K562 (cell line): ENCODE results near the gene GCDH. TPM values are rescaled to one million over a fixed set of nuclear protein-coding genes. Genes with fewer than 3 reads are reported as not detected.

Experiments
- CXXC5 ChIP-seq: fragments of 250-450 bp; sonication (Bioruptor Pico); IDR thresholded peaks from 2 replicates; pipeline ENCODE4 v1.8.0; 2022; ENCODE audit warnings: inconsistent platforms, mild to moderate bottlenecking, moderate library complexity
- DNMT1 ChIP-seq: fragments of 450-650 bp; IDR thresholded peaks from 2 replicates; pipeline ENCODE4 v1.6.1; 2016; ENCODE audit warnings: antibody characterized with exemption, mild to moderate bottlenecking
- FOXK2 ChIP-seq, 2 experiments: fragments of 450-650 bp; IDR thresholded peaks in 1 of 2; conservative IDR thresholded peaks in 1 of 2; 2 replicates each; pipeline ENCODE4 v1.6.1; 2016; ENCODE audit warnings: low read depth in 2 of 2, mild to moderate bottlenecking in 1 of 2
- FOXP4 ChIP-seq: sonication (generic); formaldehyde crosslinking; IDR thresholded peaks from 2 replicates; pipeline ENCODE4 v1.8.0; 2022; ENCODE audit warnings: mild to moderate bottlenecking, missing genetic modification reagents, borderline replicate concordance
- NCOR1 ChIP-seq: fragments of 450-650 bp; IDR thresholded peaks from 2 replicates; pipeline ENCODE4 v1.6.1; 2016; ENCODE audit warnings: mild to moderate bottlenecking, moderate library complexity
- NFRKB ChIP-seq: fragments of 450-650 bp; IDR thresholded peaks from 2 replicates; pipeline ENCODE4 v1.6.1; 2016; ENCODE audit warnings: low read depth
- NFXL1 ChIP-seq: fragments of 450-650 bp; formaldehyde crosslinking; IDR thresholded peaks from 2 replicates; pipeline ENCODE4 v1.4.0; 2021; ENCODE audit warnings: mild to moderate bottlenecking
- RB1 ChIP-seq: fragments of 450-650 bp; IDR thresholded peaks from 2 replicates; pipeline ENCODE4 v1.6.1; 2017; ENCODE audit warnings: low read depth, mild to moderate bottlenecking
- RBM17 ChIP-seq: fragments of 200-400 bp; formaldehyde crosslinking; IDR thresholded peaks from 2 replicates; pipeline ENCODE4 v1.6.1; 2017; ENCODE audit warnings: low read depth, mild to moderate bottlenecking, low read length, borderline replicate concordance
- SAFB ChIP-seq: fragments of 200-400 bp; formaldehyde crosslinking; IDR thresholded peaks from 2 replicates; pipeline ENCODE4 v1.6.1; 2017; ENCODE audit warnings: low read depth, low read length, borderline replicate concordance
- SAFB2 ChIP-seq: fragments of 200-400 bp; formaldehyde crosslinking; IDR thresholded peaks from 2 replicates; pipeline ENCODE4 v1.6.1; 2018; ENCODE audit warnings: borderline replicate concordance, low read length, low read depth, moderate library complexity; ENCODE audit not compliant: severe bottlenecking
- SMAD2 ChIP-seq: fragments of 150-350 bp; IDR thresholded peaks from 2 replicates; pipeline ENCODE4 v1.6.1; 2014; ENCODE audit warnings: low read depth, mild to moderate bottlenecking, low read length
- TBL1XR1 ChIP-seq, 2 experiments: IDR thresholded peaks; 2 replicates each; pipeline ENCODE4 v1.6.1; 2012; ENCODE audit warnings: improper control_type of control experiment in 2 of 2, low read length in 2 of 2, mild to moderate bottlenecking in 1 of 2
- TEAD1 ChIP-seq, 2 experiments: fragments of 450-650 bp in 1 of 2; sonication (generic) in 1 of 2; formaldehyde crosslinking; IDR thresholded peaks; 2 replicates each; pipeline versions ENCODE4 v1.4.0 to v1.8.0; 2020 to 2022; ENCODE audit warnings: mild to moderate bottlenecking in 2 of 2, missing genetic modification reagents in 1 of 2
- TFE3 ChIP-seq: fragments of 450-650 bp; formaldehyde crosslinking; IDR thresholded peaks from 2 replicates; pipeline ENCODE4 v1.4.0; 2020; ENCODE audit warnings: mild to moderate bottlenecking, mixed read lengths
- ZBTB7A ChIP-seq: IDR thresholded peaks from 2 replicates; pipeline ENCODE4 v1.6.1; 2011; ENCODE audit warnings: low read depth, mild to moderate bottlenecking, low read length, moderate library complexity, borderline replicate concordance; ENCODE audit not compliant: control insufficient read depth
- polyA plus RNA-seq, 8 experiments: library from polyadenylated mRNA; depleted of rRNA in 4 of 8; stranded (reverse) in 5 of 8; unstranded in 3 of 8; fragments of >200 nt; fragmentation: Nextera tagmentation in 2 of 8; fragmentation: Illumina TruSeq in 1 of 8; extraction: Ambion mirVana in 2 of 8; extraction: Trizol in 1 of 8; gene quantifications; 2 replicates each; pipeline versions ENCODE4 v1.2.1 to v1.2.3, GENCODE V29; 2011 to 2014; ENCODE audit warnings: inconsistent platforms in 1 of 8, missing spikeins in 1 of 8
- total RNA-seq, 7 experiments: library from RNA; depleted of rRNA in 6 of 7; stranded (reverse); fragments of >200 nt in 6 of 7; fragmentation: Illumina TruSeq in 2 of 7; extraction: Trizol in 2 of 7; gene quantifications; 2 replicates each; pipeline versions ENCODE4 v1.2.1 to v1.2.3, GENCODE V29; 2011 to 2021; ENCODE audit warnings: low replicate concordance in 1 of 7
- TF ChIP-seq, protein P1 (sequence below): sonication (generic); formaldehyde crosslinking; IDR thresholded peaks from 2 replicates; pipeline ENCODE4 v1.8.0; 2023; ENCODE audit warnings: missing genetic modification reagents, mild to moderate bottlenecking, borderline replicate concordance

Gene GCDH
- total and polyA plus RNA-seq, 9 of the 15 experiments (the other 6 are each of a cell fraction or from before 2014, with no cell fraction given), result 2.9 to 50.8 (median 19.1) TPM

DNA sequence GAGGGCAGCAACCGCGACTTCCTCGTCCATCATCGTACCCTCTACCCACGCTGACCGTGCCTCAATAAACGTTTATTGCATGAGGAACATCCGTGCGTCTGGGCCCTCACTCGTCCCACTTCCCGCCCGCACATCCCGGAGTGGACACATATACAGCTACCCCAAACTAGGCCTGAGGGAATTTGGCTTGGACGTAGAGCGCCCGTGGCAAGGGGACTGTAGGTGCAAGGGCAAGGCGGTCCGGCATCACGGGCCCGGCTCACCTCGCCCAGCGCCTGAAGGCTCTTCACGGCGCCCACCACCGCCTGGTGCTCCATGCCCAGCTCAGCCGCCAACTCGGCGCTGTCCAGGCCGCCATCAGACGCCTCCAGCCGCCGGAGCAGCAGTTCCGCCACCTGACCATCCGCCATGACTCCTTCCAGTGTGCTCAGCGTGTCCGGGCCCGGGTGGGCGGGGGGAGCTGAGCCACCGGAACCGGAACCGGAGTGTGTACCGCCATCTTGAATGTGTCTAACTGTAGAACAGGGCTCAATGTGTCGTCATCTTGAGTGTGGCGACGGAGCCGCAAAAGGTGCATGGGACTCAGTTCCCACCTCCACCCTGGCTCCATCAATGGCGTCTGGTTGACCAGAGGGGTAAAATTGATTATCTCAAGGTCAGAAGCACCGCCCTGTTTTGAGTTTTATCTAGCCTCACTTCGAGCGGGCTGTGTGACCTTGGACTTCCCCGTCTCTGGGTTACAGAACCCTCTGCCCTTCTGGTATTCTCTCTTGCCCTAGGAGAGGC lies 42.5 kb downstream of the GCDH start, which contains the start of gene FARSA (continued):
- no peak for TF ChIP-seq NFXL1 (CRISPR knock-in tag)
- TF ChIP-seq SMAD2, result no peak
- no peak for TF ChIP-seq TFE3 (CRISPR knock-in tag)
- no peak for TF ChIP-seq FOXK2 (conservative IDR thresholded peaks at IDR 0.05 in 1 of 2, IDR thresholded peaks at IDR 0.05 in 1 of 2; ENCODE audit: low read depth in 2 of 2)
- peak; percentile 74; the same call in 1 of the 2 replicates for TF ChIP-seq RB1
- no peak for TF ChIP-seq SAFB2
- peak; percentile 34 for TF ChIP-seq CXXC5
- peak; percentile 92 for TF ChIP-seq NFRKB
- TF ChIP-seq ZBTB7A, result peak; percentile 40; the same call in 1 of the 2 replicates
- no peak for TF ChIP-seq DNMT1
- no peak for TF ChIP-seq RBM17
- TF ChIP-seq, protein P1, sequence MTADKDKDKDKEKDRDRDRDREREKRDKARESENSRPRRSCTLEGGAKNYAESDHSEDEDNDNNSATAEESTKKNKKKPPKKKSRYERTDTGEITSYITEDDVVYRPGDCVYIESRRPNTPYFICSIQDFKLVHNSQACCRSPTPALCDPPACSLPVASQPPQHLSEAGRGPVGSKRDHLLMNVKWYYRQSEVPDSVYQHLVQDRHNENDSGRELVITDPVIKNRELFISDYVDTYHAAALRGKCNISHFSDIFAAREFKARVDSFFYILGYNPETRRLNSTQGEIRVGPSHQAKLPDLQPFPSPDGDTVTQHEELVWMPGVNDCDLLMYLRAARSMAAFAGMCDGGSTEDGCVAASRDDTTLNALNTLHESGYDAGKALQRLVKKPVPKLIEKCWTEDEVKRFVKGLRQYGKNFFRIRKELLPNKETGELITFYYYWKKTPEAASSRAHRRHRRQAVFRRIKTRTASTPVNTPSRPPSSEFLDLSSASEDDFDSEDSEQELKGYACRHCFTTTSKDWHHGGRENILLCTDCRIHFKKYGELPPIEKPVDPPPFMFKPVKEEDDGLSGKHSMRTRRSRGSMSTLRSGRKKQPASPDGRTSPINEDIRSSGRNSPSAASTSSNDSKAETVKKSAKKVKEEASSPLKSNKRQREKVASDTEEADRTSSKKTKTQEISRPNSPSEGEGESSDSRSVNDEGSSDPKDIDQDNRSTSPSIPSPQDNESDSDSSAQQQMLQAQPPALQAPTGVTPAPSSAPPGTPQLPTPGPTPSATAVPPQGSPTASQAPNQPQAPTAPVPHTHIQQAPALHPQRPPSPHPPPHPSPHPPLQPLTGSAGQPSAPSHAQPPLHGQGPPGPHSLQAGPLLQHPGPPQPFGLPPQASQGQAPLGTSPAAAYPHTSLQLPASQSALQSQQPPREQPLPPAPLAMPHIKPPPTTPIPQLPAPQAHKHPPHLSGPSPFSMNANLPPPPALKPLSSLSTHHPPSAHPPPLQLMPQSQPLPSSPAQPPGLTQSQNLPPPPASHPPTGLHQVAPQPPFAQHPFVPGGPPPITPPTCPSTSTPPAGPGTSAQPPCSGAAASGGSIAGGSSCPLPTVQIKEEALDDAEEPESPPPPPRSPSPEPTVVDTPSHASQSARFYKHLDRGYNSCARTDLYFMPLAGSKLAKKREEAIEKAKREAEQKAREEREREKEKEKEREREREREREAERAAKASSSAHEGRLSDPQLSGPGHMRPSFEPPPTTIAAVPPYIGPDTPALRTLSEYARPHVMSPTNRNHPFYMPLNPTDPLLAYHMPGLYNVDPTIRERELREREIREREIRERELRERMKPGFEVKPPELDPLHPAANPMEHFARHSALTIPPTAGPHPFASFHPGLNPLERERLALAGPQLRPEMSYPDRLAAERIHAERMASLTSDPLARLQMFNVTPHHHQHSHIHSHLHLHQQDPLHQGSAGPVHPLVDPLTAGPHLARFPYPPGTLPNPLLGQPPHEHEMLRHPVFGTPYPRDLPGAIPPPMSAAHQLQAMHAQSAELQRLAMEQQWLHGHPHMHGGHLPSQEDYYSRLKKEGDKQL (CRISPR knock-in tag), result 0 out of 2 replicates have a peak, but pooled peaks have one; percentile 64
- no peak for TF ChIP-seq FOXP4 (CRISPR knock-in tag)
- no peak for TF ChIP-seq NCOR1
- TF ChIP-seq TBL1XR1 (IDR thresholded peaks at IDR 0.05; ENCODE audit: low read length in 2 of 2), result no peak
- no peak for TF ChIP-seq SAFB
- peak in 1 of 2 experiments; percentile 4; a peak in 2 of 4 replicates for TF ChIP-seq TEAD1 (CRISPR knock-in tag; IDR thresholded peaks at IDR 0.05)
